HepG2 (cell line): ENCODE results near the gene DYNLL2. TPM values are rescaled to one million over a fixed set of nuclear protein-coding genes. Genes with fewer than 3 reads are reported as not detected.

Experiments used
- HDAC1 ChIP-seq: sonication (generic); formaldehyde crosslinking; IDR thresholded peaks from 2 replicates; pipeline ENCODE4 v1.5.1; 2020; ENCODE audit warnings: mild to moderate bottlenecking, missing genetic modification reagents
- KDM5A ChIP-seq: fragments of 200-600 bp; sonication (generic); IDR thresholded peaks from 2 replicates; pipeline ENCODE4 v1.7.0; 2018; ENCODE audit warnings: antibody characterized with exemption, mild to moderate bottlenecking, low read length, borderline replicate concordance
- RBFOX2 ChIP-seq: fragments of 200-400 bp; formaldehyde crosslinking; IDR thresholded peaks from 2 replicates; pipeline ENCODE4 v1.6.1; 2017; ENCODE audit warnings: low read depth, mild to moderate bottlenecking, low read length
- SALL1 ChIP-seq: sonication (generic); formaldehyde crosslinking; IDR thresholded peaks from 2 replicates; pipeline ENCODE4 v1.8.0; 2022; ENCODE audit warnings: mild to moderate bottlenecking, missing genetic modification reagents
- SP5 ChIP-seq: IDR thresholded peaks from 2 replicates; pipeline ENCODE4 v1.6.1; 2016; ENCODE audit warnings: low read depth, borderline replicate concordance
- SRSF1 ChIP-seq: fragments of 200-400 bp; formaldehyde crosslinking; optimal IDR thresholded peaks from 2 replicates; pipeline ENCODE3; 2017; ENCODE audit warnings: mild to moderate bottlenecking, low read depth, low read length, moderate library complexity
- ZNF138 ChIP-seq: sonication (generic); formaldehyde crosslinking; IDR thresholded peaks from 2 replicates; pipeline ENCODE4 v1.5.0; 2020; ENCODE audit warnings: mild to moderate bottlenecking, low read depth, missing genetic modification reagents
- ZNF460 ChIP-seq: sonication (generic); formaldehyde crosslinking; IDR thresholded peaks from 2 replicates; pipeline ENCODE4 v1.5.1; 2020; ENCODE audit warnings: missing genetic modification reagents, mild to moderate bottlenecking, borderline replicate concordance
- ZNF546 ChIP-seq: sonication (generic); formaldehyde crosslinking; conservative IDR thresholded peaks from 2 replicates; pipeline ENCODE4 v1.8.1; 2023; ENCODE audit warnings: mild to moderate bottlenecking, missing genetic modification reagents
- ZNF772 ChIP-seq: sonication (generic); formaldehyde crosslinking; IDR thresholded peaks from 2 replicates; pipeline ENCODE4 v1.5.0; 2020; ENCODE audit warnings: mild to moderate bottlenecking, missing genetic modification reagents
- polyA plus RNA-seq, 8 experiments: library from polyadenylated mRNA; depleted of rRNA in 3 of 8; stranded (reverse) in 7 of 8; unstranded in 1 of 8; fragments of >200 nt; fragmentation: Illumina TruSeq in 4 of 8; extraction: Trizol in 4 of 8; gene quantifications; 2 replicates each; pipeline versions ENCODE4 v1.2.1 to v1.2.3, GENCODE V29; 2011 to 2016; ENCODE audit warnings: low read depth in 4 of 8, missing spikeins in 1 of 8, mixed read lengths in 1 of 8; ENCODE audit not compliant: insufficient read depth in 1 of 8
- total RNA-seq, 5 experiments: library from RNA; depleted of rRNA; stranded (reverse); fragments of >200 nt; fragmentation: Illumina TruSeq; extraction: Trizol; gene quantifications; 2 replicates each; pipeline ENCODE4 v1.2.3, GENCODE V29; 2016; ENCODE audit warnings: low read depth in 1 of 5
- TF ChIP-seq, protein P1 (sequence below): sonication (generic); formaldehyde crosslinking; IDR thresholded peaks from 2 replicates; pipeline ENCODE4 v1.5.1; 2020; ENCODE audit warnings: mild to moderate bottlenecking, missing genetic modification reagents, moderate library complexity
- TF ChIP-seq, protein P2 (sequence below): sonication (generic); formaldehyde crosslinking; IDR thresholded peaks from 2 replicates; pipeline ENCODE4 v1.4.0; 2020; ENCODE audit warnings: missing genetic modification reagents
- TF ChIP-seq, protein P3 (sequence below): sonication (generic); formaldehyde crosslinking; IDR thresholded peaks from 2 replicates; pipeline ENCODE4 v1.5.0; 2020; ENCODE audit warnings: mild to moderate bottlenecking, missing genetic modification reagents, borderline replicate concordance

DYNLL2 gene
- total and polyA plus RNA-seq, 2 of the 13 experiments (the other 11 are each of a cell fraction or from before 2014, with no cell fraction given) = 9.5 to 29.0 TPM

DNA sequence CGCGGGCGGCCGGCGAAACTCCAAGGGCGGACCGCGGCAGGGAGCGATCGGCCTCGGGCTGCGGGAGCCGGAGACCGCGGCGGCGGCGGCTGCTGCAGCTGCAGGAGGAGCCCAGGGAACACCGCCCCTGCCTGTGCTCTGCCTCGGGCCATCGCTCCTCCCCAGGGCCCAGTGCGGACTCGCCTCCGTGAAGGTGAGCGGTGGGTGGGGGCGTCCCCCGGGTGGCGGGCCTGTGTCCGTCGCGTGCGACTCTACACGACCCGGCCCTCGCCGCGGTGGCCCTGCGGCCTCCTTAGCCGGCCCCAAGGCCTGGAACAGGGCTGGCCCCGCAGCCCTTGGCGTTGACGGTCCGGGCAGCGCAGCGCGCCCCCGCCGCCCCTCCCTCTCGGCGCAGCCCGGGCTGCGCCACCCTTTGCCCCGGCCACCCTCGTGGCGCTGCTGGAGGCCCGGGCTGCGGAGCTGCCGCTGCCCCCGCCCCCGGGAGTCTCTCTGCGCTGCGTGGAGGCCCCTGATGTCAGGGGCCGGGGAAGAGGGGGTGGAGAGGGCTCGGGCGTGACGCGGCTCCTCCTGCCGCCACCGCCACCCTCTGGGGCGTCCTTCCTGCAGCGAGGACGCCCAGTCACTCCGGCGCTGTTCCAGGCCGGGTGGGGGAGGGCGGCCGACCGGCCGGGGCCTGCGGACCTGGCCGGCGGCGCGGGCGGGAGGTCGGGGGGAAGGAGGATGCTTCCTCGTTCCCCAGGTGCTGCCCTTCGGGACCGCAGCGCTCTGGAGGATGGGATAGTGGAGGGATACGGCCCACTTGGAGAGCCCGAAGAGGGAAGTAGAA is 485 bp downstream of the DYNLL2 start (continued):
- TF ChIP-seq, protein P1, sequence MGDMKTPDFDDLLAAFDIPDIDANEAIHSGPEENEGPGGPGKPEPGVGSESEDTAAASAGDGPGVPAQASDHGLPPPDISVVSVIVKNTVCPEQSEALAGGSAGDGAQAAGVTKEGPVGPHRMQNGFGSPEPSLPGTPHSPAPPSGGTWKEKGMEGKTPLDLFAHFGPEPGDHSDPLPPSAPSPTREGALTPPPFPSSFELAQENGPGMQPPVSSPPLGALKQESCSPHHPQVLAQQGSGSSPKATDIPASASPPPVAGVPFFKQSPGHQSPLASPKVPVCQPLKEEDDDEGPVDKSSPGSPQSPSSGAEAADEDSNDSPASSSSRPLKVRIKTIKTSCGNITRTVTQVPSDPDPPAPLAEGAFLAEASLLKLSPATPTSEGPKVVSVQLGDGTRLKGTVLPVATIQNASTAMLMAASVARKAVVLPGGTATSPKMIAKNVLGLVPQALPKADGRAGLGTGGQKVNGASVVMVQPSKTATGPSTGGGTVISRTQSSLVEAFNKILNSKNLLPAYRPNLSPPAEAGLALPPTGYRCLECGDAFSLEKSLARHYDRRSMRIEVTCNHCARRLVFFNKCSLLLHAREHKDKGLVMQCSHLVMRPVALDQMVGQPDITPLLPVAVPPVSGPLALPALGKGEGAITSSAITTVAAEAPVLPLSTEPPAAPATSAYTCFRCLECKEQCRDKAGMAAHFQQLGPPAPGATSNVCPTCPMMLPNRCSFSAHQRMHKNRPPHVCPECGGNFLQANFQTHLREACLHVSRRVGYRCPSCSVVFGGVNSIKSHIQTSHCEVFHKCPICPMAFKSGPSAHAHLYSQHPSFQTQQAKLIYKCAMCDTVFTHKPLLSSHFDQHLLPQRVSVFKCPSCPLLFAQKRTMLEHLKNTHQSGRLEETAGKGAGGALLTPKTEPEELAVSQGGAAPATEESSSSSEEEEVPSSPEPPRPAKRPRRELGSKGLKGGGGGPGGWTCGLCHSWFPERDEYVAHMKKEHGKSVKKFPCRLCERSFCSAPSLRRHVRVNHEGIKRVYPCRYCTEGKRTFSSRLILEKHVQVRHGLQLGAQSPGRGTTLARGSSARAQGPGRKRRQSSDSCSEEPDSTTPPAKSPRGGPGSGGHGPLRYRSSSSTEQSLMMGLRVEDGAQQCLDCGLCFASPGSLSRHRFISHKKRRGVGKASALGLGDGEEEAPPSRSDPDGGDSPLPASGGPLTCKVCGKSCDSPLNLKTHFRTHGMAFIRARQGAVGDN (CRISPR knock-in tag) = peak; percentile 69
- TF ChIP-seq, protein P2, sequence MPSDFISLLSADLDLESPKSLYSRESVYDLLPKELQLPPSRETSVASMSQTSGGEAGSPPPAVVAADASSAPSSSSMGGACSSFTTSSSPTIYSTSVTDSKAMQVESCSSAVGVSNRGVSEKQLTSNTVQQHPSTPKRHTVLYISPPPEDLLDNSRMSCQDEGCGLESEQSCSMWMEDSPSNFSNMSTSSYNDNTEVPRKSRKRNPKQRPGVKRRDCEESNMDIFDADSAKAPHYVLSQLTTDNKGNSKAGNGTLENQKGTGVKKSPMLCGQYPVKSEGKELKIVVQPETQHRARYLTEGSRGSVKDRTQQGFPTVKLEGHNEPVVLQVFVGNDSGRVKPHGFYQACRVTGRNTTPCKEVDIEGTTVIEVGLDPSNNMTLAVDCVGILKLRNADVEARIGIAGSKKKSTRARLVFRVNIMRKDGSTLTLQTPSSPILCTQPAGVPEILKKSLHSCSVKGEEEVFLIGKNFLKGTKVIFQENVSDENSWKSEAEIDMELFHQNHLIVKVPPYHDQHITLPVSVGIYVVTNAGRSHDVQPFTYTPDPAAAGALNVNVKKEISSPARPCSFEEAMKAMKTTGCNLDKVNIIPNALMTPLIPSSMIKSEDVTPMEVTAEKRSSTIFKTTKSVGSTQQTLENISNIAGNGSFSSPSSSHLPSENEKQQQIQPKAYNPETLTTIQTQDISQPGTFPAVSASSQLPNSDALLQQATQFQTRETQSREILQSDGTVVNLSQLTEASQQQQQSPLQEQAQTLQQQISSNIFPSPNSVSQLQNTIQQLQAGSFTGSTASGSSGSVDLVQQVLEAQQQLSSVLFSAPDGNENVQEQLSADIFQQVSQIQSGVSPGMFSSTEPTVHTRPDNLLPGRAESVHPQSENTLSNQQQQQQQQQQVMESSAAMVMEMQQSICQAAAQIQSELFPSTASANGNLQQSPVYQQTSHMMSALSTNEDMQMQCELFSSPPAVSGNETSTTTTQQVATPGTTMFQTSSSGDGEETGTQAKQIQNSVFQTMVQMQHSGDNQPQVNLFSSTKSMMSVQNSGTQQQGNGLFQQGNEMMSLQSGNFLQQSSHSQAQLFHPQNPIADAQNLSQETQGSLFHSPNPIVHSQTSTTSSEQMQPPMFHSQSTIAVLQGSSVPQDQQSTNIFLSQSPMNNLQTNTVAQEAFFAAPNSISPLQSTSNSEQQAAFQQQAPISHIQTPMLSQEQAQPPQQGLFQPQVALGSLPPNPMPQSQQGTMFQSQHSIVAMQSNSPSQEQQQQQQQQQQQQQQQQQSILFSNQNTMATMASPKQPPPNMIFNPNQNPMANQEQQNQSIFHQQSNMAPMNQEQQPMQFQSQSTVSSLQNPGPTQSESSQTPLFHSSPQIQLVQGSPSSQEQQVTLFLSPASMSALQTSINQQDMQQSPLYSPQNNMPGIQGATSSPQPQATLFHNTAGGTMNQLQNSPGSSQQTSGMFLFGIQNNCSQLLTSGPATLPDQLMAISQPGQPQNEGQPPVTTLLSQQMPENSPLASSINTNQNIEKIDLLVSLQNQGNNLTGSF (CRISPR knock-in tag) = peak; percentile 75; the same call in 1 of the 2 replicates
- TF ChIP-seq SP5 (CRISPR knock-in tag) (peak; percentile 7; the same call in 1 of the 2 replicates), ZNF546 (CRISPR knock-in tag) (no peak), SALL1 (CRISPR knock-in tag) (peak; percentile 9; the same call in 1 of the 2 replicates), ZNF460 (CRISPR knock-in tag) (no peak), HDAC1 (CRISPR knock-in tag) (peak; percentile 70; the same call in 1 of the 2 replicates), ZNF772 (CRISPR knock-in tag) (peak; percentile 78; the same call in 1 of the 2 replicates), KDM5A (0 out of 2 replicates have a peak, but pooled peaks have one; percentile 19), ZNF138 (CRISPR knock-in tag) (peak; percentile 61; the same call in 1 of the 2 replicates), SRSF1 (peak; percentile 25), RBFOX2 (peak; percentile 82)
- TF ChIP-seq, protein P3, sequence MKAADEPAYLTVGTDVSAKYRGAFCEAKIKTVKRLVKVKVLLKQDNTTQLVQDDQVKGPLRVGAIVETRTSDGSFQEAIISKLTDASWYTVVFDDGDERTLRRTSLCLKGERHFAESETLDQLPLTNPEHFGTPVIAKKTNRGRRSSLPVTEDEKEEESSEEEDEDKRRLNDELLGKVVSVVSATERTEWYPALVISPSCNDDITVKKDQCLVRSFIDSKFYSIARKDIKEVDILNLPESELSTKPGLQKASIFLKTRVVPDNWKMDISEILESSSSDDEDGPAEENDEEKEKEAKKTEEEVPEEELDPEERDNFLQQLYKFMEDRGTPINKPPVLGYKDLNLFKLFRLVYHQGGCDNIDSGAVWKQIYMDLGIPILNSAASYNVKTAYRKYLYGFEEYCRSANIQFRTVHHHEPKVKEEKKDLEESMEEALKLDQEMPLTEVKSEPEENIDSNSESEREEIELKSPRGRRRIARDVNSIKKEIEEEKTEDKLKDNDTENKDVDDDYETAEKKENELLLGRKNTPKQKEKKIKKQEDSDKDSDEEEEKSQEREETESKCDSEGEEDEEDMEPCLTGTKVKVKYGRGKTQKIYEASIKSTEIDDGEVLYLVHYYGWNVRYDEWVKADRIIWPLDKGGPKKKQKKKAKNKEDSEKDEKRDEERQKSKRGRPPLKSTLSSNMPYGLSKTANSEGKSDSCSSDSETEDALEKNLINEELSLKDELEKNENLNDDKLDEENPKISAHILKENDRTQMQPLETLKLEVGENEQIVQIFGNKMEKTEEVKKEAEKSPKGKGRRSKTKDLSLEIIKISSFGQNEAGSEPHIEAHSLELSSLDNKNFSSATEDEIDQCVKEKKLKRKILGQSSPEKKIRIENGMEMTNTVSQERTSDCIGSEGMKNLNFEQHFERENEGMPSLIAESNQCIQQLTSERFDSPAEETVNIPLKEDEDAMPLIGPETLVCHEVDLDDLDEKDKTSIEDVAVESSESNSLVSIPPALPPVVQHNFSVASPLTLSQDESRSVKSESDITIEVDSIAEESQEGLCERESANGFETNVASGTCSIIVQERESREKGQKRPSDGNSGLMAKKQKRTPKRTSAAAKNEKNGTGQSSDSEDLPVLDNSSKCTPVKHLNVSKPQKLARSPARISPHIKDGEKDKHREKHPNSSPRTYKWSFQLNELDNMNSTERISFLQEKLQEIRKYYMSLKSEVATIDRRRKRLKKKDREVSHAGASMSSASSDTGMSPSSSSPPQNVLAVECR (CRISPR knock-in tag) = peak; percentile 71
